WTC11 (cell line): ENCODE measurements around the gene RSPRY1. TPM values are rescaled to one million over a fixed set of nuclear protein-coding genes. Genes with fewer than 3 reads are reported as not detected.

ENCODE experiments used
- ATAC-seq: fragments of 200-7000 bp; cut with Tn5 transposase; 2 replicates; pipeline ENCODE4 v1.10.0; 2021; ENCODE audit warnings: mild to moderate bottlenecking, moderate library complexity
- CTCF ChIA-PET: fragments of 300-600 bp; sonication (Branson Sonifier 250); formaldehyde crosslinking; loops from one replicate; lab custom pipeline; 2021; ENCODE audit warnings: antibody characterized with exemption; lab: Charles Lee
- POLR2A ChIA-PET: fragments of 350-600 bp; sonication (Branson Sonifier 250); formaldehyde crosslinking; loops from one replicate; lab custom pipeline; 2021; ENCODE audit warnings: antibody characterized with exemption; lab: Charles Lee
- DNase-seq: peaks from one replicate; pipeline ENCODE4 v3.0.0; 2021; ENCODE audit warnings: low spot score
- H3K27ac Mint-ChIP-seq: 2 replicates; pipeline ENCODE4 v1.8.0; 2021; ENCODE audit warnings: mixed read lengths
- H3K27me3 Mint-ChIP-seq: 2 replicates; pipeline ENCODE4 v1.8.0; 2021; ENCODE audit warnings: low read depth, mild to moderate bottlenecking, moderate library complexity, mixed read lengths
- H3K36me3 Mint-ChIP-seq: 2 replicates; pipeline ENCODE4 v1.8.0; 2021; ENCODE audit warnings: mixed read lengths
- H3K4me1 Mint-ChIP-seq: 2 replicates; pipeline ENCODE4 v1.8.0; 2022; ENCODE audit warnings: mixed read lengths
- H3K4me3 Mint-ChIP-seq: 2 replicates; pipeline ENCODE4 v1.8.0; 2021; ENCODE audit warnings: mild to moderate bottlenecking, moderate library complexity, mixed read lengths
- H3K9me3 Mint-ChIP-seq: 2 replicates; pipeline ENCODE4 v1.8.0; 2021; ENCODE audit warnings: mixed read lengths
- ARID4B ChIP-seq: sonication (generic); formaldehyde crosslinking; IDR thresholded peaks from 2 replicates; pipeline ENCODE4 v1.8.0; 2023; ENCODE audit warnings: missing genetic modification reagents, mild to moderate bottlenecking, borderline replicate concordance
- ATF2 ChIP-seq: sonication (generic); formaldehyde crosslinking; IDR thresholded peaks from 2 replicates; pipeline ENCODE4 v1.8.1; 2022; ENCODE audit warnings: low read depth, missing genetic modification reagents, borderline replicate concordance
- ATF3 ChIP-seq: sonication (generic); formaldehyde crosslinking; conservative IDR thresholded peaks from 2 replicates; pipeline ENCODE4 v1.8.1; 2022; ENCODE audit warnings: mild to moderate bottlenecking, missing genetic modification reagents
- E2F1 ChIP-seq: sonication (generic); formaldehyde crosslinking; IDR thresholded peaks from 2 replicates; pipeline ENCODE4 v1.8.0; 2022; ENCODE audit warnings: mild to moderate bottlenecking, missing genetic modification reagents
- E2F5 ChIP-seq: sonication (generic); formaldehyde crosslinking; IDR thresholded peaks from 2 replicates; pipeline ENCODE4 v1.8.1; 2022; ENCODE audit warnings: mild to moderate bottlenecking, moderate library complexity, missing genetic modification reagents
- EMX1 ChIP-seq: fragments of 250-450 bp; sonication (Bioruptor Pico); IDR thresholded peaks from 2 replicates; pipeline ENCODE4 v1.8.0; 2021; ENCODE audit warnings: mild to moderate bottlenecking
- FOXP1 ChIP-seq: sonication (generic); formaldehyde crosslinking; IDR thresholded peaks from 2 replicates; pipeline ENCODE4 v1.8.0; 2022; ENCODE audit warnings: missing genetic modification reagents, mild to moderate bottlenecking, moderate library complexity, borderline replicate concordance
- JAZF1 ChIP-seq: fragments of 250-450 bp; sonication (Bioruptor Pico); IDR thresholded peaks from 2 replicates; pipeline ENCODE4 v1.9.0; 2021; ENCODE audit warnings: moderate library complexity, mild to moderate bottlenecking, inconsistent platforms
- KAT7 ChIP-seq: sonication (generic); formaldehyde crosslinking; IDR thresholded peaks from 2 replicates; pipeline ENCODE4 v1.8.1; 2023; ENCODE audit warnings: missing genetic modification reagents, mild to moderate bottlenecking, borderline replicate concordance
- MLX ChIP-seq: sonication (generic); formaldehyde crosslinking; IDR thresholded peaks from 2 replicates; pipeline ENCODE4 v1.8.1; 2023; ENCODE audit warnings: mild to moderate bottlenecking, missing genetic modification reagents, moderate library complexity
- MXD4 ChIP-seq: fragments of 250-450 bp; sonication (Bioruptor Pico); IDR thresholded peaks from 2 replicates; pipeline ENCODE4 v1.8.0; 2021; ENCODE audit warnings: mild to moderate bottlenecking, moderate library complexity, borderline replicate concordance
- RELA ChIP-seq: sonication (generic); formaldehyde crosslinking; IDR thresholded peaks from 2 replicates; pipeline ENCODE4 v1.8.1; 2022; ENCODE audit warnings: missing genetic modification reagents, mild to moderate bottlenecking, borderline replicate concordance
- SMAD3 ChIP-seq: sonication (generic); formaldehyde crosslinking; IDR thresholded peaks from 2 replicates; pipeline ENCODE4 v1.8.0; 2022; ENCODE audit warnings: missing genetic modification reagents, mild to moderate bottlenecking, borderline replicate concordance
- TEAD4 ChIP-seq: sonication (generic); formaldehyde crosslinking; IDR thresholded peaks from 2 replicates; pipeline ENCODE4 v1.8.0; 2022; ENCODE audit warnings: mild to moderate bottlenecking, missing genetic modification reagents
- TP53 ChIP-seq: sonication (generic); formaldehyde crosslinking; IDR thresholded peaks from 2 replicates; pipeline ENCODE4 v1.8.1; 2023; ENCODE audit warnings: mild to moderate bottlenecking, missing genetic modification reagents
- USF2 ChIP-seq: sonication (generic); formaldehyde crosslinking; IDR thresholded peaks from 2 replicates; pipeline ENCODE4 v1.8.1; 2023; ENCODE audit warnings: mild to moderate bottlenecking, missing genetic modification reagents, moderate library complexity
- ZMAT4 ChIP-seq: fragments of 250-450 bp; sonication (Bioruptor Pico); IDR thresholded peaks from 2 replicates; pipeline ENCODE4 v1.9.0; 2021; ENCODE audit warnings: mild to moderate bottlenecking
- ZNF219 ChIP-seq: sonication (generic); formaldehyde crosslinking; IDR thresholded peaks from 2 replicates; pipeline ENCODE4 v1.8.0; 2023; ENCODE audit warnings: missing genetic modification reagents, mild to moderate bottlenecking, borderline replicate concordance
- ZSCAN18 ChIP-seq: fragments of 250-450 bp; sonication (Bioruptor Pico); IDR thresholded peaks from 2 replicates; pipeline ENCODE4 v2.1.2; 2022; ENCODE audit warnings: mild to moderate bottlenecking, moderate library complexity
- total RNA-seq: library from RNA; stranded (reverse); gene quantifications from 3 replicates; pipeline ENCODE4 v1.2.3, GENCODE V29; 2021

RSPRY1 gene
- total RNA-seq, 1 experiment from 2014 or later, result 26.8 TPM

GRCh38 chr16:57223057-57223456 is 36.9 kb downstream of the RSPRY1 start (continued):
- no peak for TF ChIP-seq ARID4B
- no peak for TF ChIP-seq KAT7 (CRISPR knock-in tag)
- TF ChIP-seq TEAD4, result no peak
- TF ChIP-seq ZMAT4 (CRISPR knock-in tag), result no peak
- TF ChIP-seq FOXP1, result no peak
- no peak for TF ChIP-seq MXD4 (CRISPR knock-in tag)
- TF ChIP-seq ZNF219 (CRISPR knock-in tag), result no peak
- no peak for TF ChIP-seq MLX (CRISPR knock-in tag)
- no peak for TF ChIP-seq EMX1

- ATAC-seq, result no peak
- DNase-seq, result no peak
- ChIA-PET CTCF (no interaction called here), POLR2A (no interaction called here)
- Mint-ChIP-seq H3K27ac (no peak overlapping the region), H3K9me3 (no peaks in the 10 kb centered on the region), H3K4me3 (no peak overlapping the region), H3K4me1 (no peaks in the 10 kb centered on the region), H3K27me3 (no peaks in the 10 kb centered on the region), H3K36me3 (peaks cover 52% of the 10 kb centered on the region)
- no peak for TF ChIP-seq TP53 (CRISPR knock-in tag)
- TF ChIP-seq USF2 (CRISPR knock-in tag), result no peak
- no peak for TF ChIP-seq E2F1 (CRISPR knock-in tag)
- TF ChIP-seq MXD4 (CRISPR knock-in tag), result no peak
Measured at GRCh38 chr16:57224651-57225335, 38.7 kb downstream of the RSPRY1 start.

GRCh38 chr16:57225978-57226377 is 39.8 kb downstream of the RSPRY1 start:
- ChIA-PET POLR2A (no interaction called here), CTCF (no interaction called here)
- DNase-seq (no peak), ATAC-seq (no peak)
- H3K4me1 Mint-ChIP-seq, result no peaks in the 10 kb centered on the region
- H3K36me3 Mint-ChIP-seq, result peaks cover 56% of the 10 kb centered on the region
- H3K27me3 Mint-ChIP-seq, result no peaks in the 10 kb centered on the region
- H3K4me3 Mint-ChIP-seq, result no peak overlapping the region
- H3K27ac Mint-ChIP-seq, result no peak overlapping the region
- no peaks in the 10 kb centered on the region for H3K9me3 Mint-ChIP-seq
- TF ChIP-seq ATF3 (CRISPR knock-in tag) (no peak), E2F5 (CRISPR knock-in tag) (no peak), SMAD3 (CRISPR knock-in tag) (no peak), JAZF1 (CRISPR knock-in tag) (no peak), ZSCAN18 (CRISPR knock-in tag) (no peak), E2F1 (CRISPR knock-in tag) (no peak), RELA (no peak), ATF2 (CRISPR knock-in tag) (no peak)
